ENCODE measurements around the gene MORN1.

The MORN1 gene

DNA sequence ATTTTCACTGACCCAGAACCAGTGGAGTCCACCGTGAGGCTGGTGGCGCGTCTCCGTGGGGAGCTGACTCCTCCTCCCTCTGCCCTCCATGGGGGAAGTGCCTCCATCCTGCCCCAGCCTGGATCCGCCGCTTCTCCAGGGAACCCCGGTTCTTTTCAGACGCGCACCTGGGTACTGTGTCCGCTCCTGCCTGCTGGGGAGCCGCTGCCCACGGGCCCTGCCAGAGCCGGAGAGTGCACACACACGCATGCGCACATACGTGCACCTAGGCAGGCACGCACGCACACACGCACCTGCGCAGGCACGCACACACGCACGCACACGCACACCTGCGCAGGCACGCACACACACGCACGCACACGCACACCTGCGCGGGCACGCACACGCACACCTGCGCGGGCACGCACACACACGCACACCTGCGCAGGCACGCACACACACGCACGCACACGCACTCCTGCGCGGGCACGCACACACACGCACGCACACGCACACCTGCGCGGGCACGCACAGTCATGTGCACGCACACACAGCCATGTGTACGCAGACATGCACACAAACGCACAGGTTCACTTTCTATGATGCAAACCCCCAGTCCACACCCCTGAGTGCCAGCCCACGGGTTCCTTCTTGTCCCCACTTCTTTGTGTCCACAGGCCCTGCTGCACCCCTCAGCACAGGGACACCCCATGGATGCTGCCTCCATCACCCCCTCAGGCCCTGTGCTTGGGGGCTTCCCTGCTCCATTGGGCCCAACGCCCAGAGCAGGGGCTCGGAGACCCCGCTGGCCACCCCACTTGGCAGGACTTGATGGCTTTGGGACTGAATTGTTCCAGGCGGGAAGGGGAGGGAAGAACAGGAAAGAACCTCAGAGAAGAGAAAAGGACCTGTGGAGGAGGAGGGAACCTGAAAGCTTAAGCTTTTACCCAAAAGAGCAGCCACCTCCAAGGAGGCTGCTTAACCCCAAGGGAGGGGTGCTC, 42.7 kb downstream of the MORN1 start:
- DNase-seq = no peak

DNA sequence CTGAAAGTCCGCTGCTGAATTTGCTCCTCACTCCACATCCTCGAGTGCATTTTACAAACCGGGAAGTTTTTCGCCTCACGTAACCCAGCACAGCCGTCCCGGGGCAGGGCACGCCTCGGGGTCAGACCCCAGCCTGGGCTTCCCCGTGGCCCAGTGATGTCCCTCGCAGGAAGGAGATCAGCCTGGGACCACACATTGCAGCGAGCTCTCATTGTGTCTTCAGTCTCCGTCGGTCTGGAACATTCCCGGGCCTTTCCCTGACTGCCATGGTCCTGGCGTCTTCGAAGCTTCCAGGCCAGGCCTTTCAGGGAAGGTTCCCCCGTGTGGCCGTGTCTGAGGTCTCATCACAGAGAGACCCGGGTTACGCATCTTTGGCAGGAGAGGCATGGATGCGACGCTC, 43.5 kb downstream of the MORN1 start:
- no peak for DNase-seq

DNA sequence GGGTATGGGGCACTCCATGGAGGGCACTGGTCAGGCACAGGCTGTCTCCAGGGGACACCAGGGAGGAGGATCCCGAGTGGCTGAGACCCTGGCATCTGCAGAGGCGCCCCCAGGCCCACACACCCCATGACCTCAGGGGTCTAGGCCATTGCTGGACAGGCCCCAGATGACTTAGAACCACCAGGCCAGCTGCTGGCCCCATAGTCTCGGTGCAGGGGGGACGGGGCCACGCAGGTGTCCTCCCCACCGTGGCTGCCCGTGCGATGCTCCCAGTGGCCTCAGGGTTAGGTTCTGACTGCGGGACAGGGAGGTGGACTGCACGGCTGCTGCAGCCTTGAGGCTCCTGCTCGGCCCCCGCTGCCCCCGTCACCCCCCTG, 44.0 kb downstream of the MORN1 start:
- DNase-seq = no peak

- DNase-seq = no peak
Observed at GRCh38 chr1:2346691-2347408, 44.5 kb downstream of the MORN1 start.

DNA sequence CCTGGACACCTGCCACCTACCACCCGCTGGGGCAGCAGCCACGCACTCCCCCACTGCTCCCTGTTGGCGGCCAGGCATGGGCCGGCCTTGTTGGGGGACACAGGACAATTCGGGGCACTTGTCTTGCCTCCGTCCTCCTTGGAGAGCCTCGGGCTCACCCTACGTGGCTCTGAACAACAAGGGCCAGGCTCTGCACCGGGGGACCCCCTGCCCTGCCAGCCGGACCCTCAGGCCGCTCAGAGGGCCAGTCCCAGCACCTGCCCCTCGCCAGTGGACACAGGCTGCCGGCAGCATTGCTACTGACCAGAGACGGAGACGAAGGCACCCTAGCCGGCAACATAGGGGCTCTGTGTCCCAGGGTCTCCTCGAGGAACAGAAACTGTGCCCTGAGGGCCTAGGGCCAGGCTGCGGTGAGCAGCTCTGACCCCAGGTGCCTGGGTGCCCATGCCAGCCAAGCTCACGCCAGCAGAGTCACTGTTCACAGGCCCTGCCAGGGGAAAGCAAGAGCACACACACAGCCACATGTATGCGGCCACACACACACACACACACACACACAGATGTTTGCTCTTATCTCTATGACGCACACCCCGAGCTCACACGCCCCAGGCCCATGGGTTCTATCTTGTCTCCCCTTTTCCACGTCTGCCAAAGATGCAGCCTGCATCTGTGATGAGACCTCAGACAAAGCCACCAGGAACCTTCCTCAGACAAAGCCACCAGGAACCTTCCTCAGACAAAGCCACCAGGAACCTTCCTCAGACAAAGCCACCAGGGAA, 45.9 kb downstream of the MORN1 start:
- DNase-seq = no peak

DNA sequence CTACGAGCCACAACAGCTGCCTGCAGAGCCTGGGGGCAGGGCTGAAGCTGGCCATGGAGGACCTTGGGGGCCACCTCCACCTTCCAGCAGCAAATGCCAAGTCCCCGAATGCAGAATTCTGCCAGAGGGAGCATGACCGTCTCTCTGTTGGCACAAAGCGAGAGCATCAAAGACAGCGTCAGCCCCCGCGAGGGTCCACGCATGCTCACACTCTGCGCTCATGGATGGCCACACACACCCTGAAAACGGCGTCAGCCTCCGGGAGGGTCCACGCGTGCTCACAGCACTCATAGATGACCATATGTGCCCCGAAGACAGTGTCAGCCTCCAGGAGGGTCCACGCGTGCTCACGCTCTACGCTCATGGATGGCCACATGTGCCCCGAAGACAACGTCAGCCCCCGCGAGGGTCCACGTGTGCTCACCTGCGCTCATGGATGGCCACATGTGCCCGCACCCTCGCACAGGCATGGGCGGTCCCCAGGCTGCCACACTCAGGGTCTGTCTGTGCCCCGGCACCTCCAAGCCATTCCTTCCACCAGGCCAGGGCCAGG, 46.5 kb downstream of the MORN1 start:
- no peak for DNase-seq

GRCh38 chr1:2344121-2344681, 47.2 kb downstream of the MORN1 start:
- DNase-seq = no peak

- DNase-seq = no peak
Observed at GRCh38 chr1:2343023-2343935, 48.1 kb downstream of the MORN1 start.

DNA sequence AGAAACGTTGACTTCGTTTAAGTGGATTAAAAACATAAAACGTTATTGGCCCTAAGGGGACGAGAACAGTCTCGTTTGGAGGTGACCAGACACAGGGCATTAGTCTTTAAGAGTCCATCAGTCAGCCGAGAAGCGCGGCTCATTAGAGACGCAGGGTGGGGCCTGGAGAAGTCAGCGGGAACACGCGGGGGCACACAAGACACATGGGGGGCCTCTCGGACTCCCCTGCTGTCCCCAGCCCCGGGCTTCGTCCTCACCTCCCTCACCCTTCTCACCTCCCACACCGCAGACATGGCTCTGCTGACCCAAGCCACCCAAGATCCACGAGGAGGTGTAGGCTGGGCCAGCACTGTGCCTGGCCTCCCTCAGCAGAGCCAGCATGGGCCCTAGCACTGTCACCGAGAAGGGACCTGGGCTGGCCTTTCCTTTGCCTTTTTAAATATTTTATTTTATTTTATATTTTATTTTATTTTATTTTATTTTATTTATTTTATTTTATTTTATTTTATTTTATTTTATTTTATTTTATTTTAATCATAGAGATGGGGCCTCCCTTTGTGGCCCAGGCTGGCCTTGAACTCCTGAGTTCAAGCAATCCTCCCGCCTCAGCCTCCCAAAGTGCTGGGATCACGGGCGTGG, 48.9 kb downstream of the MORN1 start:
- DNase-seq = no peak

GRCh38 chr1:2341706-2342383, 49.5 kb downstream of the MORN1 start:
- DNase-seq = no peak

GRCh38 chr1:2340918-2341254, 50.5 kb downstream of the MORN1 start:
- DNase-seq = no peak

DNA sequence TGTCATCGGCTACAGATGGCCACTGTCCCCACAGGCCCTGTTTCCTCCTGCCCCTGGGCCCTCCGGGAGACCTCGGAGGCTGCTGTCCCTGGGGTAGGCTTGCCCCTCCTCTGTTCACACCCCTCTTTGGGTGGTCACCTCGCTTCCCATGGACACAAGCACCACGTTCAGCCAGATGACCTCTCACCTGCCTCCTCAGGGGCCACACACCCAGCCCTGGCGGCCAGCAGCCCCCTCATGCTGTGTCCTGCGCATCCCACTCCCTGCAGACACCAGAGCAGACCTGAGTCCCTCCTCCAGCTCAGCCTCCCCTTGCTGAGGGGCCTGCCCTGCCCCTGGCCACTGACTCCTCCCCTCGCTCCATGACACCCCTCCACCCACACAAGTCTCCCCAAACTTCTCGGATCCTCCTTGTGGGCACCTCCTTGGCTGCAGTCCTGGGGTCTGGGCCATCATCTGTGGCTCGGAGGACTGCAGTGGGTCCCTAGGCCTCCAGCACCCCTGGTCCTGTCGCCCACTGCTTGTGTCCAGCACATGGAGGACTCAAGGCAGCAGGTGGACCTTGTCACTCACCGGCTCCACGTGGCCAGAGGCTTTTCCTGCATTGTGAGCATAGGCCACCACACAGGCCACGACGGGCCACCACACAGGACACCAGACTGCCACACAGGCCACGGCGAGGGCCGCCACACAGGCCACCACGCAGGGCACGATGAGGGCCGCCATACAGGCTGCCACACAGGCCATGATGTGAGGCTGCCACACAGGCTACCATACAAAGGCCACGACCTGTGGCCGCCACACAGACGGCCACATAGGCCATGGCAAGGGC, 51.1 kb downstream of the MORN1 start:
- DNase-seq = no peak

DNA sequence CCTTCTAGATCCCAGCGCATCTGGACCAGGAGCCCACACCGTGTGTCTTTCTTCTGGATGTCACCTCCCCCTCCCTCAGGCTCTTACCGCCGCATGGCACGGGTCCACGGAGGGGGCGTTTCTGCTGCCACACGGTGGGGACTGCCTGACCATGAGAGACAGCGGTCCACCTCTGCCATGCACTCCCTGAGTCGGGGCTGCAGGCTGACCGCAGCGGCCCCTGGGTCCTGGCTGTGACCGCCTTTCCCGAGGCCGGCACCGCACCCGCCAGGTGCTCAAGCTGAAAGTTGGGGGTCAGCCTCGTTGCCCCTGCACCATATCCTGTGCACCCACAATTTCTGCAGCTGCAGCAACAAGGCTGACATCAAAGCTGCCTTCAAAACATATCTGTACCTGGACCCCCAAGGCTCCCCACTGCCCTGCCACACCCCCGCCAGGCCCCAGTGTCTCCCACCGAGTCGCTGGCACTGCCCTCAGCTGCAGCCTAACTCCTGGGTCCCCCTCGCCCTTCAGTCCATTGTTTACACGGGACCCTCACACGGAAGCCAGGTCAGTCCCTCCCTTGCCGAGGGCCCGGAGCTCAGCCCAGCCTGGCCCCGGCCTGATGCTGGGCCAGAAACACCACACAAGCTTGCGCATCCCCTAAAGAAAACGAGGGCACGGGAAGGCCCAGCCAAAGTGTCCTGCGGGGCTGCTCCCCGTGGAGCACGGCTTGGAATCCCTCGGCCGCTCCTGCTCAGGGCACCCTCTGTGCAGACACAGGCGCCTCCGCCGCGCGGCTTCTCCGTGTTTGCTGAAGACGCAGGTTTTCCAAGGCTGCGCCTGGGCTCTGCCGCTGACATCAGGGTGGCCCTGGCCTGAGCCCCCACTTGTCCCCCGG, 51.9 kb downstream of the MORN1 start:
- no peak for DNase-seq

DNA sequence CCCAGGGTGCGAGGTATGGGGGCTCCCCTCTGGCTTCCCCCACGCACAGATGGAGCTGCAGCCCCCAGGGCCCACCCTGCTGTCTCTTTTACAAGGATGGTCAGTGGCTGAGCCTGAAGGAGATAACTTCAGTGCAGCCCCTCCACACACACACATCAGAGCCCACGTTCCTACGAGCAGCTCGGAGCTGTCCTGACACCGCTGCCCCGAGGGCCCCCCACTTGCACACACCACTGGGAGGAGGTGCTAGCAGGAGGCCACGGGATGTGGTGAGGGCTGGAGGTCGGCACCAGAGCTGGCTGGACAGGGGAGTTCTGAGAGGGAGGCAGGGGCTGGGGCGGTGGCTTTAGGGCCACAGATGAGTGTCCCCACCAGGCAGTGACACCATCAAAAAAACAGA, 53.9 kb downstream of the MORN1 start:
- no peak for DNase-seq

DNA sequence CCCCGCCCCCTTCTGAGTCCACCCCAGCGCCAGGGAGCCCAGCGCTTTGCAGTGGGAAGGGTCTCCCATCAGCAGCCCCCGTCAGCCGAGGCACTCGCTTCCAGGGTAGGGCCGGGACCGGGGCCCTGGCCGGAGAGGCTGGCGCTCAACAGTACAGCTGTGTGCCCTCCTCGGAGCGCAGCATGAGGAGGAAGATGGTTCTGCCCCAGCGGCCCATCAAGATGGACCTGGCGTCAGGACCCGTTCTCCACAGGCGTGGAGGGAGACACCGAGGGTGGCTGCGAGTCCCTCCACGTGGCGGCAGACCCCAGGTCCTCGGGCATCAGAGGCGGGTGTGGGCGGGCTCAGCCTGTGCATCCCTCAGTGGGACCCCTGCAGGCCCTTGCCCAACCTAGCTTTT, 54.3 kb downstream of the MORN1 start:
- no peak for DNase-seq

DNA sequence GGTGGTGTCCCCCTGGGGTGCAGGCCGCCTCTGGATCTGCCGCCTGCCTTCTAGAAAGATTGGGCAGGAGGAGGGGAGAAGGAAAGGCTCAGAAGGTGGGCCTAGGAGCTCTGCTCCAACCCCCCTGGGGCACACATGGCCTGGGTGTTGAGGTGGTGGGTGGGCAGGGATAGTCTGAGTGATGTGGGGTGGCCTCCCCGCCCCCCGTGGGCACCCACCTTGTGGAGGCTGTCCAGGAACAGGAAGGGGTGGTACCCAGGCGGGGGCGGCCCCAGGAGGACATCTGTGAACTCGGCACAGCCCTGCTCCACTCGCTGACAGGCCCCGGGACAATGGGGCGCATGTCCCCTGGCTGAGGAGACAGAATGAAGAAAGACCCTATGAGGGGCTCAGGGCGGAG, 54.9 kb downstream of the MORN1 start:
- no peak for DNase-seq

DNA sequence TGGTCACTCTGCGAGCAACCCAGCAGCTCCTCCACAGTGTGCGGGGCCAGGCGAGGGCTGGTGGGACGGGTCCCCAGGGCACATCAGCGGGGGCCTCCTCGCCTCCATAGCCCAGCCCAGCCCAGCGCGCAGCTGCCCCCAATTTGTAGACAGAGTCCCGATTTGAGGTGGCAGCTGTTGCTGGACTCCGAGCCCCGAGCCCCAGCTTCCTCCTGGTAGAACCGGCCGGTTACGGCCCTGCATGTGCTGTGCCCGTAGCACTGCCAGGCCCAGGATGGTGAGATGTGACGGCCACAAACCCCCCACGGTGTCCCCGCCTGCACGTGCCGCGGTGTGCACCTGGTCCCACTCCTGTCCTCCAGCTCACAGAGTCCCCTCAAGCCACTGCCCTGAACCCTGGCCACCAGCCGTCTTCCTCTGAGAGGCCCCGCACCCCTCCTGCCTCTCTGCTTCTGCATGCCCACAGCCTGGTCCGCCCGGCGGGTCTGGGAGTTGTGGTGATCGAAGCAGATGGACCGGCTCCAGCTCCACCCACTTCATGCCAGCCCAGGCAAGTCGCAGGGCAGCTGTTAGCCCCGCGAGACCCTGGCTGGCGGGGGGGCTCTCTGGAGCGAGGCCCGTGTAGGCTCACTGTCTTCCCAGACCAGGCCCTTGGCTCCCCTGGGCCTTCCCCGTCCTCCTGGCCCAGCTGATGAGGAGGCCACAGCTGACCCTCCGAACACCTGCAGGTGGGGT, 55.5 kb downstream of the MORN1 start:
- no peak for DNase-seq
